ENCODE measurements around the gene PLCXD3.

DNA sequence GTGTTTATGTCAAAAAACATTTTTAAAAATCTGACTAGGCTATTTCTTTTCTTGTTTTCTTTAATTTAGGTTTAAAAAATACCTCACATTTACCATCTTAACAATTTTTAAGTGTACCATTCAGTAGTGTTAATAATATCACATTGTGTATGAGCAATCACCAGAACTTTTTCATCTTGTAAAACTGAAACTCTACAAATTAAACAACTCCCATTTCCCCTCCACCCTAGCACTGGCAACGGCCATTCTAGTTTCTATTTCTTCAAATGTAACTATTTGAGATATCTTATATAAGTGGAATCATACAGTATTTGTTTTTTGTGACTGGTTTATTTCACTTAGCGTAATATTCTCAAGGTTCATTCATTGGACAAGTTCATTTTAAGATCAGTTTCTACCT, 27.7 kb downstream of the PLCXD3 start:
- TF ChIP-seq POLR2AphosphoS5 (IDR thresholded peaks at IDR 0.05), result no peak
- TF ChIP-seq, protein P1, sequence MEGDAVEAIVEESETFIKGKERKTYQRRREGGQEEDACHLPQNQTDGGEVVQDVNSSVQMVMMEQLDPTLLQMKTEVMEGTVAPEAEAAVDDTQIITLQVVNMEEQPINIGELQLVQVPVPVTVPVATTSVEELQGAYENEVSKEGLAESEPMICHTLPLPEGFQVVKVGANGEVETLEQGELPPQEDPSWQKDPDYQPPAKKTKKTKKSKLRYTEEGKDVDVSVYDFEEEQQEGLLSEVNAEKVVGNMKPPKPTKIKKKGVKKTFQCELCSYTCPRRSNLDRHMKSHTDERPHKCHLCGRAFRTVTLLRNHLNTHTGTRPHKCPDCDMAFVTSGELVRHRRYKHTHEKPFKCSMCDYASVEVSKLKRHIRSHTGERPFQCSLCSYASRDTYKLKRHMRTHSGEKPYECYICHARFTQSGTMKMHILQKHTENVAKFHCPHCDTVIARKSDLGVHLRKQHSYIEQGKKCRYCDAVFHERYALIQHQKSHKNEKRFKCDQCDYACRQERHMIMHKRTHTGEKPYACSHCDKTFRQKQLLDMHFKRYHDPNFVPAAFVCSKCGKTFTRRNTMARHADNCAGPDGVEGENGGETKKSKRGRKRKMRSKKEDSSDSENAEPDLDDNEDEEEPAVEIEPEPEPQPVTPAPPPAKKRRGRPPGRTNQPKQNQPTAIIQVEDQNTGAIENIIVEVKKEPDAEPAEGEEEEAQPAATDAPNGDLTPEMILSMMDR (IDR thresholded peaks at IDR 0.05), result no peak
